ENCODE data around the gene LYRM2. TPM values are rescaled to one million over a fixed set of nuclear protein-coding genes. Genes with fewer than 3 reads are reported as not detected.

The LYRM2 gene
- total and polyA plus RNA-seq, 9 donors = 11.8 to 44.0 (median 26.2) TPM

DNA sequence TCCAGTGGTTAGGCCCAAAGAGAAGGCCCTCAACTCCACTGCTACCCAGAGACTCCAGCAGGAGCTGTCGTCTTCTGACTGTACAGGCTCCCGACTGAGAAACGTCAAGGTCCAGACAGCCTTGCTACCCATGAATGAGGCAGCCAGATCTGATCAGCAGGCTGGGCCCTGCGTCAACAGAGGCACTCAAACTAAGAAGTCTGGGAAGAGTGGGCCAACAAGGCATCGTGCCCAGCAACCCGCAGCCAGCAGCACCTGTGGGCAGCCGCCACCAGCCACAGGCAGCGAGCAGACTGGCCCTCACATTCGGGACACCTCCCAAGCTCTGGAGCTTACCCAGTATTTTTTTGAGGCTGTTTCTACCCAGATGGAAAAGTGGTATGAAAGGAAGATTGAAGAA is 8.1 kb downstream of the LYRM2 start:
- Histone ChIP-seq H3K9me3 (no peaks in the 10 kb centered on the region), H3K4me3 (no peak overlapping the region), H3K36me3 (no peaks in the 10 kb centered on the region), H3K4me1 (ENCODE audit: insufficient read depth) (no peaks in the 10 kb centered on the region), H3K27ac (no peak overlapping the region), H3K27me3 (no peaks in the 10 kb centered on the region)
- WGBS, 3 donors = 80 to 90% (median 82%) methylated on average over 9 of the region's 9 CpGs
- intact Hi-C loops (cut with DNase I) = no loop called here
- TF ChIP-seq, protein P1, sequence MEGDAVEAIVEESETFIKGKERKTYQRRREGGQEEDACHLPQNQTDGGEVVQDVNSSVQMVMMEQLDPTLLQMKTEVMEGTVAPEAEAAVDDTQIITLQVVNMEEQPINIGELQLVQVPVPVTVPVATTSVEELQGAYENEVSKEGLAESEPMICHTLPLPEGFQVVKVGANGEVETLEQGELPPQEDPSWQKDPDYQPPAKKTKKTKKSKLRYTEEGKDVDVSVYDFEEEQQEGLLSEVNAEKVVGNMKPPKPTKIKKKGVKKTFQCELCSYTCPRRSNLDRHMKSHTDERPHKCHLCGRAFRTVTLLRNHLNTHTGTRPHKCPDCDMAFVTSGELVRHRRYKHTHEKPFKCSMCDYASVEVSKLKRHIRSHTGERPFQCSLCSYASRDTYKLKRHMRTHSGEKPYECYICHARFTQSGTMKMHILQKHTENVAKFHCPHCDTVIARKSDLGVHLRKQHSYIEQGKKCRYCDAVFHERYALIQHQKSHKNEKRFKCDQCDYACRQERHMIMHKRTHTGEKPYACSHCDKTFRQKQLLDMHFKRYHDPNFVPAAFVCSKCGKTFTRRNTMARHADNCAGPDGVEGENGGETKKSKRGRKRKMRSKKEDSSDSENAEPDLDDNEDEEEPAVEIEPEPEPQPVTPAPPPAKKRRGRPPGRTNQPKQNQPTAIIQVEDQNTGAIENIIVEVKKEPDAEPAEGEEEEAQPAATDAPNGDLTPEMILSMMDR (IDR thresholded peaks at IDR 0.05) = no peak
- TF ChIP-seq EP300 (IDR thresholded peaks at IDR 0.05) = no peak
- no peak for DNase-seq

DNA sequence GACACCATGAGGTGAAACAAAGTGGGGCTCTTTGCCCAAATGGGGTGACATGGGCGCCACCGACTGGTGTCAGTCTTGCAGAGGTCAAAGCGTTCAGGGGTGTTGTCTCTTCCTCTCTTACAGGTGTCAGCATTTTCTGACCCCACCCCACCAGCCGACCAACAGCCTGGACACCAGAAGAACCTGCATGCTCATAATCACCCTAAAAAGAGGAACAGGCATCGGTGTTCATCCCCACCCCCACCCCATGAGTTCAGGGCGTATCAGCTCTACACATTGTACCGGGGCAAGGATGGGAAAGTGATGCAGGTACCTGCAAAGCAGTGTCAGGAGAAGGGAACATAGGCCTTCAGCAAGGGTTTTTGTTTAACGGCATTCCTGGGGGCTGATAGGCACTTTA is 14.8 kb downstream of the LYRM2 start:
- no peaks in the 10 kb centered on the region for H3K9me3 ChIP-seq
- 87 to 92% (median 89%) methylated on average over 8 of the region's 8 CpGs for WGBS, 3 donors
- H3K36me3 ChIP-seq = no peaks in the 10 kb centered on the region
- H3K27ac ChIP-seq = no peak overlapping the region
- DNase-seq = no peak
- TF ChIP-seq, protein P1 (IDR thresholded peaks at IDR 0.05) = no peak
- TF ChIP-seq EP300 (IDR thresholded peaks at IDR 0.05) (no peak), POLR2A (IDR thresholded peaks at IDR 0.05) (no peak)
- no peaks in the 10 kb centered on the region for H3K4me1 ChIP-seq (ENCODE audit: insufficient read depth)
- no peaks in the 10 kb centered on the region for H3K27me3 ChIP-seq
- intact Hi-C loops (cut with DNase I) = no loop called here
- H3K4me3 ChIP-seq = no peak overlapping the region

DNA sequence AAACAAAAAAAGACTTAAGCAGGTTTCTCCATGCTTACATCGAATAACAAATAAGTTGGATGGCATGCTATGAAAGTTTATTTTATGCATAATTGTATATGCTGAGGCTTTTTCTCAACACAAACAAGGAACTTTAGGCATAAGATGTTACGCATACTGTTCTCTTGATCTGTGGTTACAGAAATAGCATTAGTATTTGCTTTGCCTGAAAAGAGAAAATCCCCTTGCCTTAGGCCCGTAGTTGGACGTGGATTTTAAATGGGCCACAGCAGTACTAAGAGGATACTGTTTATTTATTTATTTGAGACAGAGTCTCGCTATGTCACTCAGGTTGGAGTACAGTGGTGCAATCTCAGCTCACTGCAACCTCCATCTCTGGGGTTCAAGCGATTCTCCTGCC is 19.0 kb downstream of the LYRM2 start:
- TF ChIP-seq POLR2A (IDR thresholded peaks at IDR 0.05) = no peak
- no peak for TF ChIP-seq EP300 (IDR thresholded peaks at IDR 0.05)
- H3K4me1 ChIP-seq (ENCODE audit: insufficient read depth) = no peaks in the 10 kb centered on the region
- H3K9me3 ChIP-seq = no peaks in the 10 kb centered on the region
- intact Hi-C loops (cut with DNase I) = loop anchor here in 1 of 4 donors (10.0 kb wide), 1 partner anchor 185 kb away; the partner anchor contains the start of gene ANKRD6
- 96 to 97% (median 97%) methylated on average over 6 of the region's 6 CpGs for WGBS, 3 donors
- H3K27me3 ChIP-seq = no peaks in the 10 kb centered on the region
- no peaks in the 10 kb centered on the region for H3K36me3 ChIP-seq
- no peak overlapping the region for H3K4me3 ChIP-seq
- no peak overlapping the region for H3K27ac ChIP-seq
- no peak for DNase-seq

DNA sequence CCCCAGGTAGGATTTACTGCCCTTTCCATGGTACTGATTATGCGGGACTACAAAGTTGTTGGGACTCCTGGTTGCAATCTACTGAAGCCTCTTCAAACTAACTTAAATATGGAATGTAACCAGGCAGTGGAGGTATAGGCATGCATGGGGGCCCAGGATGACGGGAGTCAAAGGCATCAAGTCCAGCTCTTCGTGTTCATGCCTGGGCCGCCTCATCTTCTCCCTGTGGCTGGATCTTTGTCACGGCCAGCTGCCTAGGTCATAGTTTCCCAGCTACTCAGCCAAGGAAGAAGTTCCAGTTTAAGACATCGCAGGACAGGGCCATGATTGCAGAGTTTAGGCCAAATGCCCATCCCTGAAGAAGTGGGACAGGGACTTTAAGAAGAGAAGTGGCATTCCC is 20.5 kb downstream of the LYRM2 start:
- Histone ChIP-seq H3K4me3 (no peak overlapping the region), H3K9me3 (no peaks in the 10 kb centered on the region), H3K27ac (no peak overlapping the region), H3K27me3 (no peaks in the 10 kb centered on the region), H3K4me1 (ENCODE audit: insufficient read depth) (no peaks in the 10 kb centered on the region), H3K36me3 (no peaks in the 10 kb centered on the region)
- no peak for DNase-seq
- intact Hi-C loops (cut with DNase I) = loop anchor here in 1 of 4 donors (10.0 kb wide), 1 partner anchor 183 kb away; the partner anchor contains the start of gene ANKRD6
- TF ChIP-seq POLR2A (IDR thresholded peaks at IDR 0.05) (no peak), EP300 (IDR thresholded peaks at IDR 0.05) (no peak)
- TF ChIP-seq, protein P1 (IDR thresholded peaks at IDR 0.05) = no peak
- WGBS, 3 donors = 96 to 97% (median 97%) methylated on average over 6 of the region's 6 CpGs

DNA sequence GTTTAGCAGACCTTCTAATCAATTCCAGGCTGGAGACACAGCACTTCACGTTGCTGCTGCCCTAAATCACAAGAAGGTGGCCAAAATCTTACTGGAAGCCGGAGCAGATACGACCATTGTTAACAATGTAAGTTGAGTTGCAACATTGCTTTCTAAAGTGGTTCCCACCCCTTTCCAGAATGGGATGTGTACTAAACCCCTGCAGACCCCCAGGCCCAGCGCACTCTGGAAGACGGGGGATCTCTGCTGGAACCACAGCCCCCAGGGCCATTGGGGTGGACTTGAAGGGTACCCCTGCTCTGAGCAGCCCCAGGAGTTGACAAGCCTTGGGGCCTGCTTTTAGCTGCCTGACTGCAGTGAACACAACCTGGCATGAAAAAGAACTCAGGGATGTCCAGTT is 22.0 kb downstream of the LYRM2 start:
- H3K36me3 ChIP-seq = no peaks in the 10 kb centered on the region
- H3K27ac ChIP-seq = no peak overlapping the region
- TF ChIP-seq, protein P1 (IDR thresholded peaks at IDR 0.05) = no peak
- TF ChIP-seq EP300 (IDR thresholded peaks at IDR 0.05) (no peak), POLR2A (IDR thresholded peaks at IDR 0.05) (no peak)
- H3K4me1 ChIP-seq (ENCODE audit: insufficient read depth) = no peaks in the 10 kb centered on the region
- 93 to 96% (median 96%) methylated on average over 5 of the region's 5 CpGs for WGBS, 3 donors
- intact Hi-C loops (cut with DNase I) = loop anchor here in 1 of 4 donors (10.0 kb wide), 1 partner anchor 182 kb away; the partner anchor contains the start of gene ANKRD6
- H3K9me3 ChIP-seq = no peaks in the 10 kb centered on the region
- no peaks in the 10 kb centered on the region for H3K27me3 ChIP-seq
- H3K4me3 ChIP-seq = no peak overlapping the region
- no peak for DNase-seq

Data from ovary (tissue), 9 donors.